HTR-8/SVneo (cell line): ENCODE measurements around the gene MEF2B.
"Not testable (repeated sequence)": the region's sequence is repeated elsewhere in the genome, so short reads cannot be mapped to it uniquely, and the experiment has no call there.

Experiments used
- DNase-seq: peaks from one replicate; pipeline ENCODE4 v3.0.0; 2011; ENCODE audit warnings: low spot score, mixed read lengths; ENCODE audit not compliant: insufficient read length
- FAIRE-seq: peaks from 2 replicates; lab custom pipeline; 2011; peaks lifted over from hg19 to GRCh38; lab: Jason Lieb, UNC

MEF2B gene

DNA sequence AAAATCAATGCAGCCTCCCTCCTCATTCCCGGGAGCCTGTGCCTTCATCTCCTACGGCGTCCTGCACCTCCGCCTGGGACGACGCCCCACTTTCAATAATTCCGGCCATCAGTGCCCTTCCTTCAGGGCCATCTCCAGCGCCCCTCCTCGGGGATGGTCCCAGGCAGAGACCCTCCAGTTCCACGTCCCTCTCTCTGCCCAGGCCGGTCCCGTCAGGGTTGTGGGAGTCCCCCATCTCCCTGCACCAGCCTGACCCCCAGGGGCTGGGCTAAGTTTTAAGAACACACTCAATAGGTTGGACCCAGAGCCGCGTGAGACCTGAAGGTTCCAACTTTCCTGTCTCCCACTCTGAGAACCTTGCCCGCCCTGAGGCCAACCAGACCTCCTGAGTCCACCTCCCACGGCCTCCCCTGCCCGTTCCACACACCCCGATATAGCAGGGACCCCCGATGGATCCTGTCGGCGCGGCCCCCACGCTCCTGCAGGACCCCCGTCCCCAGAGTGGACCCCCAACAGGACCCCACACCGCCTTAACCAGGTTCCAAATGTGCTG, 32.4 kb downstream of the MEF2B start:
- FAIRE-seq (no peak), DNase-seq (no peak)

DNA sequence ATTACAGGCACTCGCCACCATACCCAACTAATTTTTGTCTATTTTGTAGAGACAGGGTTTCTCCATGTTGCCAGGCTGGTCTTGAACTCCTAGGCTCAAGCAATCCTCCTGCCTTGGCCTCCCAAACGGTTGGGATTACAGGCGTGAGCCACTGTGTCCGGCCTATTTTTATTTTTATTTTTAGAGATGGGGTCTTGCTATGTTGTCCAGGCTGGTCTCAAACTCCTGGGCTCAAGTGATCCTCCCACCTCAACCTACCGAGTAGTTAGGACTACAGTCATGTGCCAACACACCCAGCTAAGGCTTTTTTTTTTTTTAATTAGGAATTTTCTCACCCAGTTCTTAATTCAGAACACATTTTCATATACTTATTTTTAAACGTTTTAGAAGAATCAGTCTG, 34.4 kb downstream of the MEF2B start:
- FAIRE-seq, DNase-seq: not testable (repeated sequence)

DNA sequence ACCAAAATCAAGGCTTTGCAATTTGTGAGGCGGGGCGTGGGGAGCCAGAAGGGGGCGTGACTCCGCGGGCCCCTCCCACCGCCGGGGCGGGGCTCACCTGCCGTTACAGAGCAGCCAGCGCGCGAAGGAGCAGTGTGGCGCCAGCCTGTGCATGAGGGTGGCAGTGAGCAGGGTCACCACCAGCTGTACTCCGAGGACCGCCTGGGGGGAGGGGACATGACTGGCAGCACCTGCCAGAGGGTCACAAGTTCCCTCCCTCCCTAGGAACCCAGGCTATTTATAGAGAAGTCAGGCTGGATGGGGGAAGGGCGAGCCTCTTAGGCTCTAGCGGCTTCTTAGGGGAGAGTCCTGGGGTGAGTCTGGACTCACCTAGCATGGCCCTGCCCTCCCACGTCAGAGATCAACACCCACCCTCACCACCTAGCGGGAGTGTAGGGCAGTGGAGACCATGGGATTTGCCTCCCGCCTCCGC, 35.3 kb downstream of the MEF2B start:
- DNase-seq (no peak), FAIRE-seq (no peak)

DNA sequence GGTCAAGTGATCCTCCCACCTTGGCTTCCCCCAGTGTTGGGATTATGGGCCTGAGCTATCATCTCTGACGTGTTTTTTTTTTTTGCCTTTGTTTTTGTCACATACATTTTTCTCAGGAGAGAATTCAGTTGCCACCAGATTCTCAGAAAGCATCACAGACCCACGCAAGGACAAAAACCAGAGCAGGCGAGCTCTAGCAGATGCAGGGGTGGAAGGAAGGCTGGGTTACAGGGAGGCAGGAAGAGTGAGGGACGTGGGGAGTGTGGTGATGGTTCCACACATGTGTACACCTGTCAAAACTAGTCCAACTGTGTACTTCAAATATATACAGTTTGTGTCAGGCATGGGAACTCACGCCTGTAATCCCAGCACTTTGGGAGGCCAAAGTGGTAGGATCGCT, 36.1 kb downstream of the MEF2B start:
- DNase-seq = no peak

DNA sequence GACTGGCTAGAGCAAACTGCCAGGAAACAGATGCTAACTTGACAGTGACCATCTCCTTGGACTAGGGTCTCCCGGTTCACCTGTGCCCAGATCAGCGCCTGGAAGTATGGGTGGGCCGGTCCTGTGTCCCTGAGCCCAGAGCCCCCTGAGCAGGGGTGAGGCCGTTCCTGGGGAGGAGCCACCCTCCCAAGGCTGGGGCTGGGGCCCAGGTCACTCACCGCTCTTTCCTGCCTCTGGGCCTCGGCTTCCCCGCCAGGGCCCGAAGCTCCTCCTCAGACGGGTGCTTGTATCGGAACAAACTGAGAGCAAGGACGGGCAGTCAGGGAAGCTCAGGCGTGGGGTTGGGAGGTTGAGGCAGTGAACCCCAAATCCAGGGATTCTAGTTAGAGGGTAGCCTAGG, 37.2 kb downstream of the MEF2B start:
- no peak for DNase-seq
- FAIRE-seq = no peak

More for the DNA sequence above, 36.1 kb downstream of the MEF2B start:
- no peak for FAIRE-seq

- peak; percentile 13 for FAIRE-seq
- no peak for DNase-seq
Observed at GRCh38 chr19:19131989-19132388, 38.1 kb downstream of the MEF2B start.

- FAIRE-seq (no peak), DNase-seq (no peak)
Observed at GRCh38 chr19:19126102-19126501, 44.0 kb downstream of the MEF2B start.

DNA sequence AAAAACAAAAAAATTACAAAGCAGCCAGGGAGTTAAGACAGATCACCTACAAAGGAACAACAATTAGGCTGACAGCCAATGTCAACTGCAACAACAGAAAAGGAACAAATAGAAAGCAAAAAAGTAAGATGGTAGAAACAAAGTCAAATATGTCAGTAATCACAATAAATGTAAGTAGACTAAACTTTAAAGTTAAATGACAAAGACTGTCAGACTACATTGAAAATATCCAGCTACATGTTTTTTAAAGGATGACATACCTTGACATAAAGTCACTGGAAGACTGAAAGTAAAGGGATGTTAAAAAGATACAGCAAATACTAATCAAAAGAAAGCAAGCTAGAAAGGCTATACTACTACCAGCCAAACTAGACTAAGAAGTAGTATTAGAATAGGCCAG, 46.7 kb downstream of the MEF2B start:
- DNase-seq (no peak), FAIRE-seq (no peak)

DNA sequence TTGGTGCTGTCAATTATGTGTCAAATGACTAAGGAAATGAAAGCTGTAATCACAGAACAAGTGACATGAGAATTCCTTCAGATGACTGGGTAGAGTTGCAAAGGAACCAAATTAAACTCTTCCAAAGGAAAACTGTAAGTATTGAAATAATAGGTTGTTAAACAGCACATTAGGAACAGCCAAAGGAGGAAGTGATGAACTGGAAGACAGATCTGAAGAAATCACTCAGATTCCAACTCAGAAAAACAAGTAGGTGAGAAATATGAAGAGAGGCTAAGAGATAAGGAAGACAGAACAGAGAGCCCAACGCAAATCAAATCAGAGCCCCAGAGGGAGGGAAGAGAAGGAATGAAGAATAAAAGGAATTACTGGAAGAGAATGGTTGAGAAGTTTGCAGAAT, 47.2 kb downstream of the MEF2B start:
- FAIRE-seq (no peak), DNase-seq (no peak)

DNA sequence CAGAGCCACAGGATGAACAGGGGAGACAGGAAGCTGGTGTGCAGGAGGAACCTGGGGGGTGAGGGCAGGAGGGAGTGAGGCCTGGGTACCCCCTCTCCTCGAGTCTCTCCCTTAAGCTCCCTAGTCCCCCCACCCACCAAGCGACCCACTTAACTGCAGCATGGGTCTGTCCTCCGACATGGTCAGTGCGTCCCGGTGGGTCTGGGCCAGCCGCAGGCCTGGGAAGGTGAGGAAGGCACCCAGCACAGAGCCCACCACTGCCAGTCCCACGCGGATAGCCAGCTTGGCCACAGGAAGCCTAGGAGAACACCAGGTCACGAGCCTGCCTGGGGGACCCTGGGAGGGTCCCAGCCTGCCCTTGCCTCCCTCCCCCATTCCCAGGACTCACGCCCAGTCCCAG, 48.7 kb downstream of the MEF2B start:
- FAIRE-seq (no peak), DNase-seq (no peak)

DNA sequence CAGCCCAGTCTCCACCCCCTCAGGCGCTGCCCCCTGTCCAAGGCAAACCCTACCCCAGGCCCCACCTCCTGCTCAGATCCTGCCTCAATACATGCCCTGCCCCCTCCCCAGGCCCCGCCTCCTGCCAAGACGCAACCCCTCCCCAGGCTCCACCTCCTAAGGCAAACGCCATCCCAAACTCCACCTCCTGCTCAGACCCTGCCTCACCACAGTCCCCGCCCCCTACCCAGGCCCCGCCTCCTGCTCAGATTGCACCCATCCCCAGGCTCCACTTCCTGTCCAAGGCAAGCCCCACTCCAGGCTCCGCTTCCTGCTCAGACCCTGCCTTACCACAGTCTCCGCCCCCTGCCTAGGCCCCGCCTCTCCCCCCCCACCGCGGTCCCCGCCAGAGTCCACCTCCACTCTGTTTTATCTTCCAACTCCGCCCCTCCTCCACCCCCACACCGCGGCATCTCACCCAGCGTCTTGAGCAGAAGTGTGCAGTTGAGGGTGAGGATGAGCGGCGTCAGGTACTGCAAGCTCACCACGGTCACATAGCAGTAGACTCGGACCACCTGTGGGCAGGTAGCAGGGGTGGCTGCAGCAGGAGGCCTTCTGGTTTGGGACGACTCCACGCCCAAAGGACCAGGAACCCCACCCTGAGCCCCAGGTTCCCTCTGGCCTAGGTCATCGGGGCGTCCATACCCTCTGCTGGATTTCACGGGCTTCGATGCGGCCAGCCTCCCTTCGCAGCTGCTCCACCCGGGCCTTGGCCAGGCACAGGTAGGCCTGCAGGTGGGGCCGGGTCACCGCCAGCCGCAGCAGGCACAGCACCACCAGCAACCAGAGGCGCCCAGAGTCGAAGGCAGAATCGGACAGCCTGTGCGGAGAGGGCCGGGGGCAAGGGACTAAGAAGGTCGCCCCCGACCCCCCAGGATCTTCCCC, 49.5 kb downstream of the MEF2B start:
- FAIRE-seq = peak; percentile 4
- DNase-seq = no peak

DNA sequence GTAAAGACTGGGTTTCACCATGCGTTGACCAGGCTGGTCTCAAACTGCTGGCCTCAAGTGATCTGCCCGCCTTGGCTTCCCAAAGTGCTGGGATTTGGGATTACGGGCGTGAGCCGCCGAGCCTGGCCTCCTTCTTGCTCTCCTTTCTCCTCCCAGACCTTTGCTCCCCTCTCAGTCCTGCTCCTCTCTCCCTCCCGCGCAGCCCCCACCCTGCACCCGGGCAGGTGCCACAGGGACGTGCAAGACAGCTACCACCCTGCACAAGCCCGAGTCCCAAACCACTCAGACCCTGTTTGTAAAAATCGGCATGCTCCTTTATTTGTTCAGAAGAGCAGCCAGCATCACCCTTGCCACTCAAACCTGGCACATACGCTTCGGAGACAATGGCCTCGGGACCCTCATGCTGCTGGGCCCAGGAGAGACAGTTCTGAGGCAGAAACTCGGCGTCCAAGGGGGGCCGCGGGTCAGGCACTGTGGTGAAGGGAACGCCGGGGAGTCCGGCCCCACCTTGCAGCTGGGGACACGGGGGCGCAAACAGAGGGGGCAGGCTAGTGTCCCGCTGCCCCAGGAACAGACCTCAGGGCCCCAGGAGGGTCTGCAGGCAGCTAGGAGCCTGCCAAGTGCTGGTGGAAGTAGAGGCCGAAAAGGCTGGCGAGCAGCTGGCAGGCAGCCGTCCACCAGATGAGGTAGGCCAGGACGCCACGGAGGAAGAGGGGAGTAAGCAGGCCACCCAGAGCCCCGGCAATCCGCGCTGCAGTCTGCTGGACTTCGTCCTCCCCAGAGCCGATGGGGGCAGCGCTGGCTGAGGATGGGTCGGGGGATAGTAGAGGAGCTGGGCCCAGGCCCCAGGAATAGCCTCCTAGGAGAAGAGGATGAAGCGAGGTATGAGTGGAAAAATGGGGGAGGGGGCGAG, 50.5 kb downstream of the MEF2B start:
- FAIRE-seq (no peak), DNase-seq (no peak)

DNA sequence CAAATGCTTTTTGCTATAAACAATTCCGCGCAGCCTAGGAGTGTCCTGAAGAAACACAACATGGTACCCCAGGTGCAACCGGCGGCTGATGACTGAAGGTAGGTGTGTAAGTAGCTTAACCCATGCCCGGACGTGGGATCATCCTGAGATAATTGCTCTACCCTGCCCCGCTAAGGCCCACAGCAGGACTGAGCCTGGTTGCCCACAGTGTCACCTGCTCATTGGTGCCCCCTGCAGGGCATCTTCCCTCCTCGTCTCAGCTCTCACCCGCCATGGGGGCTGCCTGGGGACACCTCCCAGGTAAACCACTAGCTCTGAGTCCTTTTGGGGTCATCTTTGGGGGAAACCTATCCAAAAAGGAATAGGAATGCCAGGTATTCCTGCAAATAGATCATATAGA, 54.1 kb downstream of the MEF2B start:
- DNase-seq (no peak), FAIRE-seq (no peak)

GRCh38 chr19:19113040-19113626, 56.9 kb downstream of the MEF2B start:
- DNase-seq (peak; percentile 37), FAIRE-seq (no peak)

DNA sequence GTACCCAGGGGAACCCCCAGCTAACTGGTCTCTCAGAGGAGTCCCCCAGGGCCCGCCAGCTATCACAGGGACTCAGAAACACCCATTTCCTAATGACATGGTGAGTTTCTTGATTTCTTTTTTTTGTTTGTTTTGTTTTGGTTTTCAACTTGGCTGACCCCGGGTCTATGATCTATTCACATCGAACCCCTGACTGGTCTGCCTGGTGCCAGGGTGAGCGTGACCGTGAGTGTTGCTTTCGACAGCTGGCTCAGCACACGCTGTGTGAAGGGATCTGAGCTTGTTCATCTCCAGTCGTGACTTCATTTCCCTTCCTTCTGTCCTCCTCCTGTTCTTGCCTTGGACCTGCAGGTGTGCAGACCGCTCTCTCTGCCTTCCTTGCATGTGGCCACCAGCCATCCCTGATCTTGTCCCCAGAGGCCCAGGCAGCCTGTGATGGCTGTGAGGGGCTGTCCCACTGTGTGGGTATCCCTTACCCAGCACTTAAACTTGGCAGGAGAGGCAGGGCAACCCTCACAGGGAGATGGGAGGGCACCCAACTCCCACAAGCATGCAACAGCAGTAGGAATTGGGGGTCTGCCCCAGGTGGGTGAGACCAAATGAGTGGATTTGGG, 58.0 kb downstream of the MEF2B start:
- no peak for FAIRE-seq
- no peak for DNase-seq

GRCh38 chr19:19111136-19111835, 58.8 kb downstream of the MEF2B start:
- DNase-seq (no peak), FAIRE-seq (no peak)

GRCh38 chr19:19110410-19111135, 59.5 kb downstream of the MEF2B start:
- DNase-seq (no peak), FAIRE-seq (no peak)

DNA sequence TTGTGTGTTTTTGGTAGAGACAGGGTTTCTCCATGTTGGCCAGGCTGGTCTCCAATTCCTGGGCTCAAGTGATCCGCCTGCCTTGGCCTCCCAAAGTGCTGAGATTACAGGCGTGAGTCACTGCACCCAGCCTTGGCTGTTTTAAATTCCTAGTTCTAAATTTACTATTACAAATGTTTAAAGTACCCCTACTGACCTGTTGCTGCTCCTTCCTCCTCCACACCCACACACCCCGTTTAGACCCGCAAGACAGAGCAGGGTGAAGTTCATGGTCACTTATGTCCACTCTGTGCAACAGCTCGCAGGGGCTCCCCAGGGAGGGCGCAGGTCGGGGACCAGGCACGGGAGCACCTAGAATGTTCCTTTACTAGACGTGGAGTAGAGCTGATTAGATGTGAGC, 60.5 kb downstream of the MEF2B start:
- DNase-seq (no peak), FAIRE-seq (no peak)

DNA sequence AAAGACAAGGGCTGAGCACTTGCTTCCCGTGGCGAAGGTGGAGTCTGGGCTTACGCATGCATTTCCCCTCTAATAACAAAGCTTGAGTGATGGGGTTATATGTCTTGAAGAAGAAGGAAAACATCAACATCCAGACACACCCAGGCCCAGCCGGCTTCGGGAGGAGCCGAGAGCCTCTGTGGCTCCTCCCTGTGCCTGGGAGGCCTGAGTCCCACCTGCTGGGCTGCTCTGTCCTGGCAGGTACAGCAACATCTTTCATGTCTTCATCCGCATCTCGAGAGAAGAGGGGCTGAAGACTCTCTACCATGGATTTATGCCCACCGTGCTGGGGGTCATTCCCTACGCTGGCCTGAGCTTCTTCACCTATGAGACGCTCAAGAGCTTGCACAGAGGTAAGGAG, 62.4 kb downstream of the MEF2B start:
- no peak for FAIRE-seq
- no peak for DNase-seq
